DMS53 treated with DMSO at 0.1 percent for 48 hours (cell line): ENCODE measurements around the gene FGF3.

Source experiments
- DNase-seq: peaks from one replicate; lab custom pipeline; 2025; ENCODE audit not compliant: unreplicated experiment; lab: John Stamatoyannopoulos, UW

FGF3 gene

DNA sequence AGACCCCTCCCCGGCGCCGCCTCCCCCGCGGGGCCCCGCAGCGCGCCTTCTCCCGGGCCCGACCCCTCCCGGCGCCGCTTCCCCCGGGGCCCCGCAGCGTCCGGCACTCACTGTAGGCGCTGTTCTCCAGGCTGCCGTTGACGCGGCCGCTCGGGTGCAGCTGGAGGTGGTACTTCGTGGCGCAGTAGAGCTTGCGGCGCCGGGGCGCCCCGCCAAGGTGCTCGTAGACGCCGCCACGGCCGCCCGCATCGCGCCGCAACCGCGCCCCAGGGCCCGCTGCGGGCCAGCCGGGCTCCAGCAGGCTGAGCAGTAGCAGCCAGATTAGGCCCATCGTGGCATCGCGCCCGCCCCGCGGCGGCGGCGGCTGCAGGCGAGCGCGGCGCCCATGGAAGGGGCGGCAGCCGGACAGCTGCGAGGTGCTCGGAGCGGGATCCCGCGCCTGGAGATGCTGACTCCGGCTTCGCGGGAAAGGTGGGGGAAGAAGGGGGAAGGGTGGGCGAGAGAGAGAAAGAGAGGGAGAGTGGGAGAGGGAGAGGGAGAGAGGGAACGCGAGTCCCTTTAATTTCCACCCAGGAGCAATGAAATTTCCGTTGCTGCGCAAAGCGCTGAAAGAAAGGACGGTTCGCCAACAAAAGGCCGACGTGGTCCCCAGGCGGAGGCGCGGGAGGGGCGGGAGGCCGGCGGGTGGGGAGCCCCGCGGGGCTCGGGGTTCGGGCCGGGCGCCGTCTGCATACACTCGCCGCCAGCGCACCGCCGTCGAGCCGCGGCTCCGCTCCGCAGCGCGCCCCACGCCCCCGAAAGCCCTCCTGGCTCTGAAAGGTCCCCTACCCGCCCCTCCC lies at the start of gene FGF3:
TSS of gene FGF3 (minus strand) at position 814 of the 839 bp plus-strand sequence. CDS start at position 331, 483 bp downstream.
- DNase-seq: no peak

- no peak for DNase-seq
Measured at GRCh38 chr11:69868871-69869270, 49.7 kb upstream of the FGF3 start.

DNA sequence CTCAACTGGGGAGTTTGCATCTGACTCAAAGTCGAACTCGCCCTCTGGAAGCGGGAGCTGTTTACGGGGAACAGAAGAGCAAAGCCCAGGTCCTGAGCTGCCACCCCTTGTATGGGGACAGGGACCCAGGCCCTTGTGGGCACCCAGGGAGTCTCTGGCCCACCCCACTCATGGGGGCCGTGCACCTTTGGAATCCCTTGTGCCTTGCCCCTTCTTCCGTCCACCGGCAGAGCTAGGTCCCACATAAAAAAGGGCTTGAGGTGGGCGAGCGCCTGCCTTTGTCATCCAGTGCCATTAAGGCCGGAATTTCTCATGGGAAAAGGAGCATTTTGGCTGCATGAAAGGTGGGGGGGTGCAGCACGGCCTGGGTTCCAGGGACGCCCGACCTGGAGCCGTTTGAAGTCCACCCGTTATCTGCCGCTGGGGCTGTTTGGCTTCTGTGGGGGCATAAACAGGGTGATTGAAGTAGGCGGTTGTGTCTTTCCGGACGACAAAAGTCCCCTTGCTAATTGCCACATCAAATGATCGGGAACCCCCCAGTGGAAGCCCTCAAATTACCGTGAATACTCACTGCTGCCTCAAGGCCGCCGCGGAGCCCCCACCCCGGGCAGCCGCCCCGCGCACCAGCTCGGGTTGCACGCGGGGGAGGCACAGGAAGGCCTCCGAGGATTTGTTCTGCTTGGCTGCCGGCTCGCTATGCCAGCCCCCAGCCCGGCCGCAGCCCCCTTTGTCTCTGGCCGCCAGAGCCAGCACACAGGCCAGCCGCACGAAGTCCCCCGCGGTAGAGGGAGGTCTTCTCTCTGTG lies 49.0 kb upstream of the FGF3 start:
- DNase-seq: no peak

GRCh38 chr11:69867076-69868005 lies 48.1 kb upstream of the FGF3 start:
- no peak for DNase-seq

- no peak for DNase-seq
Measured at GRCh38 chr11:69866648-69867047, 47.4 kb upstream of the FGF3 start.

DNA sequence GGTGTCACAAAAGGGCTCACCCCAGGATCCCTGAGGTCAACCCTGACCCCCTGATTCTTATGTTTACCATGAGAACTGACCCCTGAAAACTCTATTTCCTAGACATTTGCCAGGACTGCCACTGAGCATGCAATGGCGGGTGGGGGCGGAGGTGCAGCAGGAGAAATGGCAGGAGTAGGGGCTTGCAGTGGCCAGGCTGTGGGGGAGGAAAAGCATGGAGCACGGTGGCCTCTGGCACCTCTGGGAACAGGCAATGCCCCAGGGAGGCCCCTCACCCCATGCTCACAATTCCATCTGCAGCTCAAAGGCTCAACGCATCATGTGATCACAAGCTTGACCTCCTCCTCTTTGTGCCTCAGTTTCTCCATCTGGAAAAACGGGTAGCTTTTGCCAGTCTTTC lies 46.5 kb upstream of the FGF3 start:
- DNase-seq: no peak

DNA sequence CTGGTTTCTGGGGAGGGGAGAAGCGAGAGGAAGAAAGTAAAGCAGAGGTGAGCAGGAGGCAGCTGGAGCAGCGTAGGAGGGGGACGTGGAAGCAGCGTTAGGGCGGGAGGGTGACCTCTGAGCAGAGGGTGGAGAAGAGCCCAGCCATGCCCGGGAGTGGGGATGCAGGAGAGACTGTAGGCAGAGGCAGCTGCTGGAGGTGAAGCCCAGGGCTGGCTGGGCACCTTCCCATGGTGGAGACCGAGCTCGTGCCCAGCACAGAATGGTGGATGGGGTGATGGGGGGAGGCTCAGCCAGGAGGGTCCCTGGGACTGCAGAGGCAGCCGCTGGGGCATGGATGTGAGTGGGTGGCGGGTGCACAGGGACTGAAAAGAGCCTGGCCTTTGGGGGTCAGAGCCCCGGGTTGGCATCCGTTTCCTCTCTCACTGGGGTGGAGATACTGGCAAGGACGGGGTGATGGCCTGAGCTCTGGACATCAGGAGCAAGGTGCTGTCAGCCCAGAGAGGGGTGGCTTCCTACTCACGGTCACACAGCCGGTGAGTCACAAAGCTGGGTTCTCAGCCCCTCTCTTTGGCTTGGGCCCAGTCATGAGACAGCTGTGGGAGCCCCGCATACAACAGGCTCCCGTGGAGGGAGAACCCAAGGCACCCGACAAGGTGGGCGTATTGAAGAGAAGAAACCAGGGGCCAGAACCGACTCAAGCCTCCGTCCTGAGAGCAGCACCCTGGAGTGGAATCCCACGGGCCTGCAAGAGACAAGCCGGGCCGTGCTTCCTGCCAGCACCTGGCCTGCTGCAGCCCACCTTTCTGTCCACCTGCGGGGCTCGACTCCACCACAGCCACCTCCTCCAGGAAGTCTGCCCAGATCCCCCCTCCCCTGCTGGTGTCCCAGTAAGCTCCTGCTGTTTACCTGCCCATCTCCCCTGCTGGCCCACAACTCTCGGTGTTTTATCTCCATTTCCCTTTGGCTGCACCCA lies 45.8 kb upstream of the FGF3 start:
- DNase-seq: no peak

DNA sequence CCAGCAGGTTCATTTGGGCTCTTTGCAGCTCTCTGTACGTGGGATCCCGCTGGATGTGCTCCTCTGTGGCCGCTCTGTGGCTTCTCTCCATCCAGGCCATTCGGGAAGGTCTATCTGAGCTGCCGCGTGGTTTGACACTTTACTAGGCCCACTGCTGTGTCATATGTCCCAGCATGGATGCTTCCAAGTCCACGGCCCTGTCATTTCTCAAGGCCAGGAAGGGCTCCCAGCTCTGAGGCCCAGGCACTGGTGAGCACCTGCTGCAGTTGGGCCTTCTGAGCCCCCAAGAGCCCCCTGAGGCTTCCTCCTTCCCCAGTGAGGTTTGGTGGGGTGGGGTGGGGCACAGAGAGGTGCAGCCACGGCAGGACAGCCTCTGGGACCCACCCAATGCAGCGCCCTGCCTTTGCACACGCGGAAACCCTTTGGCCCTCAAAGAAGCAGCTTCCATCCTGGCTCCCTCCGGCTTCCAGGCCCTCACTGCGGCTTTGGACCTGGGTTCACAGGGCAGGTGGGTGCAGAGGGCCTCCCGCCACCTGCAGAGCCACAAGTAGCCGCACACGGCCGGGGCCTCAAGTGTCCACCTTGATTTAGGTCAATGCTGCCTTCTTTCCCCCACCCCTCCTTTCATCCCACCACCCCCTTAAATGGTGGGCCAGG lies 44.5 kb upstream of the FGF3 start:
- DNase-seq: no peak

- no peak for DNase-seq
Measured at GRCh38 chr11:69862797-69863543, 43.8 kb upstream of the FGF3 start.

GRCh38 chr11:69862331-69862771 lies 43.1 kb upstream of the FGF3 start:
- no peak for DNase-seq

GRCh38 chr11:69861901-69862300 lies 42.7 kb upstream of the FGF3 start:
- no peak for DNase-seq

GRCh38 chr11:69860796-69861445 lies 41.7 kb upstream of the FGF3 start:
- no peak for DNase-seq

- no peak for DNase-seq
Measured at GRCh38 chr11:69860244-69860643, 41.0 kb upstream of the FGF3 start.

DNA sequence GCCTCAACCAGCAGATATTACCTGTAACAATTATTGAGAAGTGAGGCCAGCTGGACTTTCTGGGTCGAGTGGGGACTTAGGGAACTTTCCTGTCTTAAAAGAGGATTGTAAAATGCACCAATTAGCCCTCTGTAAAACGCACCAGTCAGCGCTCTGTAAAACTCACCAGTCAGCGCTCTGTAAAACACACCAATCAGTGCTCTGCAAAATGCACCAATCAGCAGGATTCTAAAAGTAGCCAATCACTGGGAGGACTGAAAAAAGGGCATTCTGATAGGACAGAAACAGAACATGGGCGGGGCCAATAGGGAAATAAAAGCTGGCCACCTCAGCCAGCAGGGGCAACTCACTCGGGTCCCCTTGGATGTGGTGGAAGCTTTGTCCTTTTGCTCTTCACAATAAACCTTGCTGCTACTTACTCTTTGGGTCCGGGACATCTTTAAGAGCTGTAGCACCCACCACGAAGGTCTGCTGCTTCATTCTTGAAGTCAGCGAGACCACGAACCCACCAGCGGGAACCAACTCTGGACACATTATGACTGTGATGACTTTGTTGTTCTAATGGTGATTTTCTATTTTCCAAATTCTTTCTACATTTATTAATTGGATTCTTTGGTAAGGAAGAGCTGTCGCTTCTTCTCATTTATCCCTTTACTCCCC lies 40.2 kb upstream of the FGF3 start:
- DNase-seq: no peak

- DNase-seq: no peak
Measured at GRCh38 chr11:69855421-69855820, 36.2 kb upstream of the FGF3 start.

GRCh38 chr11:69854713-69855112 lies 35.5 kb upstream of the FGF3 start:
- DNase-seq: no peak

- no peak for DNase-seq
Measured at GRCh38 chr11:69852056-69852455, 32.8 kb upstream of the FGF3 start.

- DNase-seq: no peak
Measured at GRCh38 chr11:69848201-69848600, 29.0 kb upstream of the FGF3 start.
